HG02943 (cell line): ENCODE measurements around the gene C4BPB.
"Not testable (repeated sequence)": the region's sequence is repeated elsewhere in the genome, so short reads cannot be mapped to it uniquely, and the experiment has no call there.

Experiments
- ATAC-seq: cut with Tn5 transposase; IDR thresholded peaks from one replicate; pipeline ENCODE4 v1.9.1; 2021; ENCODE audit warnings: mild to moderate bottlenecking, low read depth, moderate library complexity; ENCODE audit not compliant: unreplicated experiment

Gene C4BPB

DNA sequence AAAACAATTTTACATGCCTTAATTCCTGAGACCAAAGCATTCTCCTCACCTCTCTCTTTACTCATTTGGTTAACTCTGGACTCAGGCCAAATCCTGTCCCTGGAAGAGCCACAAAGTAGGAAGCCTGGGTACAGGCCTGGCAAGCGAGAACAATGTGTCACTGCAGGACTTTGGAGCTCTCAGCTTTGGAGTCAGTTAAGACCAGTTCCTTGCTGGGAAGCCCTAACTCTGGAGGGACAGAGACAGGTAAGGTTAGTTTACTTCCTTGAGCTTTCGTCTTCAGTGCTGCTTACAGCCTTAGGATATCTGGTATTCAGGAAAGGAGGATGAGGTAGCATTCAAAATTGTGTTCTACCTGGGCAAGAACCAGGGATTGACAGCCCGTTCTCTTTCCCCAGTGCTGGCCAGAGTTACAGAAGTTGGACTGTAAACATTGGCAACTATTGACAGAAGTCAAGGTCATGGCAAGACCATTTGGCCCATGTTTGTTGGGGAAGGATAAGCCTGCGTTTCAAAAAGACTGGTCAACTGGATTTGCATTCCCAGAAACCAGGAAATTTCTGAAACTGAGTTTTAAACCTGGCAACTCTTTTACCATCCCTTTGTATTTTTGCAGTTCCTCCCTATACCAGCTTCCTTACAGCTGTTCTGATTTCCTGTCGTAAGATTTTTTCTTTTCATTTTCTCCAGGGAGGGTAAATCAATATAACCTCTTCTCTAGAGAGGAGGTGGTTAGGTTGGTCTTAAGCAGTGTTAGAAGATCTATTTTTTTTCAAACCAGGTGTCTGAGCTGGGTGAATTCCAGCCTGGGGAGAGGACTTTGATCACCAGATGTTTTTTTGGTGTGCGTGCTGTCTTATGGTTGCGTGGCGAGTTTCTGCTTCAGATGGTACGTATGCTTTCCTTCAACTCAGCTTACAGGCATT is at the start of gene C4BPB:
TSS of gene C4BPB (plus strand) at position 160 of the 926 bp plus-strand sequence. CDS start at position 832, 672 bp downstream.
- no peak for ATAC-seq

- ATAC-seq: no peak
These were observed 49.1 kb upstream of the C4BPB start for GRCh38 chr1:207039380-207040180.

GRCh38 chr1:207040181-207040533 is 48.5 kb upstream of the C4BPB start:
- ATAC-seq: no peak

DNA sequence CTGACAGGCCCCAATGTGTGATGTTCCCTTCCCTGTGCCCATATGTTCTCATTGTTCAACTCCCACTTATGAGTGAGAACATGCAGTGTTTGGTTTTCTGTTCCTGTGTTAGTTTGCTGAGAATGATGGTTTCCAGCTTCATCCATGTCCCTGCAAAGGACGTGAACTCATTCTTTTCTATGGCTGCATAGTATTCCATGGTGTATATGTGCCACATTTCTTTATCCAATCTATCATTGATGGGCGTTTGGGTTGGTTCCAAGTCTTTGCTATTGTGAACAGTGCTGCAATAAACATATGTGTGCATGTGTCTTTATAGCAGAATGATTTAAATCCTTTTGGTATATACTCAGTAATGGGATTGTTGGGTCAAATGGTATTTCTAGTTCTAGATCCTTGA is 47.3 kb upstream of the C4BPB start:
- not testable (repeated sequence) for ATAC-seq

DNA sequence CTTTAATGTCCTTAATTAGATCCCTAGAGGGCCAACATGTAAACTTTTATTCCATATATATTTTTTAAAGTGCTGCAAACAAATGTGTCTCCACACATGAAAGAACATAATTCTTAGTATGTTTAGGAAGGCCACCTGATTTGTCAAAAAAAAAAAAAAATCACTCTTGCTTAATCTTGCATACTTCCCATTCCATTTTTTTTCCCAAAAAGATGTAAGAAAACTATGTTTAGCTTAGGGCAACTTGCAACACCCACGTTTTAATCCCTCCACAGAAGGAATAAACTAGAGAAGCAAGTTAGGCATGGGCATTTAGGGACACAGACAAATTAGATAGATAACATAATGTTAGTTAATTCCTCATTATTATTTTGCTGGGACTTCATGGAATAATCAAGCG is 43.2 kb upstream of the C4BPB start:
- ATAC-seq: no peak

GRCh38 chr1:207047505-207047904 is 41.2 kb upstream of the C4BPB start:
- ATAC-seq: no peak

GRCh38 chr1:207048041-207048440 is 40.6 kb upstream of the C4BPB start:
- ATAC-seq: no peak

DNA sequence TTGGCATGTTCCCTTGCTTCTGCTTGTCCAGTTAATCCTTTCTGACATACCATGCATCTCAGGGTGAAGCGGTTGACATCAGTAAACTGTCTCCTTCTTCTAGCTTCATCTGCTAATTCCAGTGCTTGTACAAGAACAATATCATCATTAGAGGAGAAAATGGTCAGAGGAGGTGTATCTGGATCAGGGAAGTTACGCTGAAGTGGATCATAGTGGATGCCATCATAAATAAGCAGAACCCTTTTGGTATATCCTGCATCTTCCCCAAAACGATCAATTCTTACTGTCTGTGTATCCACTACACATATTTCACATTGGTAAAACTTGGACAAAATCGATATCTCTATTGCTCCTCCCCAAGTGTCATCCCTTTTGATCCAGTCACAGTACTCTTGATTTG is 39.6 kb upstream of the C4BPB start:
- no peak for ATAC-seq

- ATAC-seq: no peak
These were observed 39.1 kb upstream of the C4BPB start for GRCh38 chr1:207049514-207049913.

GRCh38 chr1:207049974-207050391 is 38.7 kb upstream of the C4BPB start:
- ATAC-seq: no peak

DNA sequence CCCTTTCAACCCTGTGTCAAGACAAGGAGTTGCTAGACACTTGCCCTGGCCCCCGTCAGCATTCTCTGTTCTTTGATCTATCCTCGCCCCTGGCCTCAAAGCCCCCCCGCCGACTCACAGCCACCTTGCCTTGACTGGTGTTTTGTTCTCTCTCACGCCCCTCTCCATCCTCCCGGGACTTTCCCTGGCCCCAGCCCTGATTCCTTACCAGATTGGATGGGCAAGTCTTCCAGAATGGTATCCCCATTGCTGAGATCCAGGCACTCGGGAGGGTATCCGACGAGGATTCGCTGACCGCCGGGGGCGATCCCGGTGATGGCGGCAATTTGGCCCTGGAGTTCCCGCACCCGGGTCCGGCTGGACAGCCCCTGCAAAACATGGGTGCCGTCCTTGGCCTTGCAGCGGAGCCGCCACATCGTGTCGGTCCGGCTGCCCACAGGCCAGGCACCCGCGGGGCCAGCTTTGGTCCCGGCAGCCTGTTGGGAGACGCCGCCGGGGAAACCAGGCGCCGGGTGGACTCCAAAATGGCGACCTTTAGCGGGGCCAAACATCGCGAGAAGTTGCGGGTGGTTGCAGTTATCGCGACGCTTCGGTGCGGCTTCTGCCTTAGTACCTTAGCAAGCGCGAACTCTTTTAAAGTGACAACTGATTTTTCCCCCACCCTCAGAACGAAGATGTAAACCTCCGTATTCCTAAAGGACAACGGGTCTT is 38.0 kb upstream of the C4BPB start:
- no peak for ATAC-seq

GRCh38 chr1:207051191-207051943 is 37.3 kb upstream of the C4BPB start, which contains the start of gene YOD1:
YOD1 (minus strand) TSS chr1:207051208; CDS start chr1:207051030, 178 bp downstream.
- no peak for ATAC-seq

GRCh38 chr1:207052911-207053769 is 35.5 kb upstream of the C4BPB start, which contains the start of gene PFKFB2:
PFKFB2 (plus strand) TSS chr1:207053275; CDS start chr1:207054718, 1,443 bp downstream.
- peak; percentile 78 for ATAC-seq

- ATAC-seq: no peak
These were observed 34.2 kb upstream of the C4BPB start for GRCh38 chr1:207054491-207054890.

- ATAC-seq: no peak
These were observed 33.2 kb upstream of the C4BPB start for GRCh38 chr1:207055386-207056001.

- no peak for ATAC-seq
These were observed 32.0 kb upstream of the C4BPB start for GRCh38 chr1:207056673-207057072.

DNA sequence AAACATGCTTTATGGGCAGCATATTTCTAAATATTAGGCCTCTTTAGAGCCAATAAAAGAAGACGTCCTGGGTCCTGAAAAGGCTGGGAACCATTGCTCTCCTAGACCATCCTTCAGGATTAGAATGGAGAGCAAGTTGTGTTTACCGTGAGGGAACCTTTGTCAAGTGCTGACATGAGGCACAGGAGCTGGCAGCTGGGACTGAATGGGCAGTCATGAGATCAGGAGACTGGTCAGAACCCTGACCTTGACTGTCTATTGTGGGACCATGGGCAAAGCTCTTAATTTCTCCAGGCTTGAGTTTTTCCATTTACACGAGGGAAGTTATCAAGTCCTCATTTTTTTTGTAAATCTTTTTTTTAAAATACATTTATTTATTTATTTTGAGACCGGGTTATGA is 30.4 kb upstream of the C4BPB start:
- ATAC-seq: no peak
